ENCODE data around the gene GLT1D1.

GLT1D1 gene

DNA sequence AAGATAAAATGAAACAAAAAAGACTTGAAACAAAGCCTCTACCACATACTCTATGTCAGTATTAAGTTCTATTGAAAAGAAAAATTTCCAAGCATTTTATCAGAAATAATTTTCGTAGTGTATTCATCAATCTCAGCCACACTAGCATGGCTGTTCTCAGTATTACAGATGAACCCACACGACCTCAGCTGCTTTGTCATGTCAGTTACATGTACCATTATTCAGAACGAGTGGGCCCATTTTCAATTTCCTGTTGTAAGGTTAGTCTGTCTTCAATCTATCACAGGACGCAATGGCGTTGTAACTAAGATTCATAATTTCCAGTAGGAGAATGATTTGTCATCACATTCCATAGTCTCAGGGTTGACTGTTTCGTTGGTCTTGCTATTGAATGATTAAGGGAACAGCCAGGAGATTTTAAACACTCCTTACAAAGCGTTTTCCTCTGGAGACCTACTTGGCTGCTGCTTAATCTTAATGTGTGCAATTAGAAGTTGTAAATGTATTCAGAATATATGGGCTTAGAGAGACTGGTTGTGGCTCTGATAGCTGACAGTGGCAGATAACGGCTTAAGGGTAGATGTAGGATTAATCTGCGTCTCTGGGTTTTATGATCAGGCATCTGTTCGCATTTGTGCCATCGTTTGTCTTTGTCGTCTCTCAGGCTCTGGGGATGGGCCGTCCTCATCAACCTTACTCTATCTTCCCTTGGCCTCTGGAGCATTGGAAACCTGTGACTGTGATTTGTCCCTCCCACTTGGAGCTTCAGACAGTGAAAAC lies 65.4 kb downstream of the GLT1D1 start:
- DNase-seq: no peak

DNA sequence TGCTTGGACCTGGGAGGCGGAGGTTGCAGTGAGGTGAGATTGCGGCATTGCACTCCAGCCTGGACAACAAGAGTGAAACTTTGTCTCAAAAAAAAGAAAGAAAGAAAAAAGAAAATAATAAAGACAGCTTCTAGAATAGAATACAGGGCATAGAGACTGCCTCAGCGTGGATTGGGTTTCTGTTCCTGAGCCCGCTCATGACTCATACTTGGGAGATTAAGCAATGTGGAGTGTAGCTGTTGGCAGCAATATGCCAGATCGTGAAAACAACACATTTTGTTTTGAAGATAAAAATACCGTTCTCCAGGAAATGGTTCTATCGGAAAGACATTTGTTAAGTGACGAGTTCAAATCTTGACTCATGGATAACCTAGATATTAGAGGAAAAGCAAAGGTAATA lies 67.2 kb downstream of the GLT1D1 start:
- DNase-seq: peak; percentile 7

DNA sequence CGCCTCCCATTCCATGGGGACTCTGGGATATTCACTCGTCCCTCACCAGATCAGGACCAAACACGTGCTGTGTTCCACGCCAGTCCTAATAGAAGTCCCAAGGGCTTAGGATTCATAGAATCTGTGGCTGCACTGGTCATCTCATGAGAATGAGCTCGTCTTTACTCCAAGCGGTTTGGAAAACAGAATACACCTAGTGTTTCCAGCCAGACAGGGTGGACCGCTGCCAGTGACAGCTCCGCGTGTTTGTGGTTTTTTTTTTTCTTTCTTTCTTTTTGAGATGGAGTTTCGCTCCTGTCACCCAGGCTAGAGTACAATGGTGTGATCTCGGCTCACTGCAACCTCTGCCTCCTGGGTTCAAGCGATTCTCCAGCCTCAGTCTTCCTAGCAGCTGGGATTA lies 75.1 kb downstream of the GLT1D1 start:
- no peak for DNase-seq

DNA sequence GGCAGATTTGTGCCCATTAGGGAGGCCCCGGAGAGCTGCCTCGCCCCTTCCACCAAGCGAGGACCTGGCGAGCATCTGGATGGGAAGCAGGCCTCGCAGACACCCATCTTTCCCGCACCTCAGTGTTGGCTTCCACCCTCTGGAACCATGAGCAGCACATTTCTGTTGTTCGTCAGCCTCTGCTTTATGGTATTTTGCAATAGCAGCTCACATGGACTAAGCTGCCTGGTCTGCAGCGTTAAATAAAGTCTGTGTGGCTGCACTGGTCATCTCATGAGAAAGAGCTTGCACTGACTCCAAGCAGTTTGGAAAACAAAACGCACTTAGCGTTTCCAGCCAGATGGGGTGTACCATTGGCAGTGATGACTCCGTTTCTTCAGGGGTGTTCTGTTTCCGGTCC lies 75.8 kb downstream of the GLT1D1 start:
- DNase-seq: no peak

DNA sequence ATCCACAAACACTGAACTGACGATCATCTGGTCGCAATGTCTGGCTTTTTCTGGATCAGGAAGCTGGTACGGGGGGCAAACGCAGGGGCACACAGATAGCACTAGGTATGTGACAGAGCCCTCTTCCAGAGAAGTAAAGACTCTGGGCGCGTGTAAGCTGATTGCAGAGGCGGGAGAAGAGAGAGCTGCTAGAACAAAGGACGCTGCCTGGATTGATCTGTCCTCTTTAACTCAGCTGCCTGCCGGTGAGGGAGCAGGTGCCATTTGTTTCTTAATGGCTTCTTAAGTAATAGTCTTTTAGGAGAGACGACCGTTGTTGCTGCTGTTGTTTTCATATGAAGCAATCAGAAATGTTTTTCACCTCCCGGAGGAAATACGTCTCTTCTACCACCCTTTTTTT lies 77.3 kb downstream of the GLT1D1 start:
- DNase-seq: no peak

- DNase-seq: no peak
Measured at GRCh38 chr12:128932521-128932920, 79.2 kb downstream of the GLT1D1 start.

DNA sequence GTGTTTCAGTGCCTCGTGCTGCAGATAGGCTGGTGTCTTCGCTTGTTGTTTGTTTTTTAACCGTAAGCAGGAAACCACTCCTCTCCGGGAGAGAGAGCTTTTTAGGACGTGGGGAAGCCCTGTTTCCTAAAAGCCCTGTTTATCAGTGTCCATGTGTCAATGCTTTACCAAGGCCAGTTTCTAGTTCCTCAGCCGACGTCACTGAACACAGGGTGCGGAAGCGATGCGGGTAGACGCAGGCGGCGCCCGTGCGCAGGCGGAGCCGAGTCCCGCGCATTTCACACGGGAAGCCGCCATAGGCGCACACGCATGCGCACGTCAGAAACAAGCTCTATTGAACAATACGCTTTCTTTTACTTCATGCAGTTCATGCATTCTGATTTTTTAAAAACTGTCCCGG lies 79.8 kb downstream of the GLT1D1 start:
- no peak for DNase-seq

DNA sequence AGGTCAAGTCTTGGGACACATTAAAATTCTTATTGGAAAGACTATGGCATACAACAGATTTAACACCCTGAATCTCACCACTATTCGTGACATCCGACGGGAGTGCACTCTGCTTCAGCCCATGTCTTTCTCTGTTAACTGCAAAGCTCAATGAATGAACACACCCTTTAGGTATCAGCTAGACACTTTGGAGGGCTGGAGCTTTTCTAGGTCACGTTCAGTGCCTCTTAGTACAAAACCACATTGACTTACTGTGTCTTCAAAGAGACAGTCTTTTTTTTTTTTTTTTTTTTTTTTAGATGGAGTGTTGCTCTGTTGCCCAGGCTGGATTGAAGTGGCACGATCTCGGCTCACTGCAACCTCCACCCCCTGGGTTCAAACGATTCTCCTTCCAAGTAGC lies 80.6 kb downstream of the GLT1D1 start:
- DNase-seq: no peak

GRCh38 chr12:128938886-128939285 lies 85.6 kb downstream of the GLT1D1 start:
- no peak for DNase-seq

- no peak for DNase-seq
Measured at GRCh38 chr12:128940090-128940888, 87.0 kb downstream of the GLT1D1 start.

- no peak for DNase-seq
Measured at GRCh38 chr12:128940974-128941373, 87.7 kb downstream of the GLT1D1 start.

DNA sequence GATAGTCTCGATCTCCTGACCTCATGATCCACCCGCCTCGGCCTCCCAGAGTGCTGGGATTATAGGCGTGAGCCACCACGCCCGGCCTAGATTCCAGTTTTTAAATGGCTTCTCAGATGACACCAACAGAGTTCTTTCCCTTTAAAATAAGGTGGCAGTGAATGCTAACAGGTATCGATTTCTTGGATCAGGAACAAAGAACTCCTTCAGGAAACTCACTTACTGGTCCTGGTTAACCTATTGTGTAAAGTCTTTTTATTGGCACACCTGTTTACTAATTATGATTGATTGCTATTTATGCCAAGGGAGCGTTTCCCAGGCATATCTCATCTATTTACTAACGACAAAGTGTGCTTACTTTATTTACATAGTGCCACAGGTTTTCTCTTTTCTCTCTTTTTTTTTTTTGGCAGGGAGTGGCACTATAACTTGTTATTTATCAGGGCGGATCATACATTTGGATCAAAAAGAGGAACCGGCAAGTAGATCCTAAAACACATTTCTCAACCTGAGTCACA lies 89.7 kb downstream of the GLT1D1 start:
- DNase-seq: no peak

GRCh38 chr12:128944956-128945355 lies 91.7 kb downstream of the GLT1D1 start:
- no peak for DNase-seq

DNA sequence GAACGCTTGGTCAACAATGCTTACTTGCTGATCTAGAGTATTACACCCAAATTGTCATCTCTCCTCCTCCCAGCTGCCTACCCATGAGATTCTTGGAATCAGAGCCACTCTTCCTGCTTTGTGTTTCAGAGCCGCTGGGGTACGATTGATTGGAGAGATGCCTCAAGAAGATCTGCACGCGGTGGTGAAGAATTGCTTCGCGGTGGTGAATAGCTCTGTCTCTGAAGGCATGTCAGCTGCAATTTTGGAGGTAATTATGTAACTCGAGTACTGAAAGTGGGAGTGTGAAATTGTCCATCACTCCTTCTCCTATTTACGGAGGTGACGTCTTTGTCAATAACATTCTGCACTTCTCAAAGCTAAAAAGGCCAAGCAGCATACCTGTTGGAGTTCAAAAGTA lies 93.9 kb downstream of the GLT1D1 start:
- DNase-seq: no peak

- no peak for DNase-seq
Measured at GRCh38 chr12:128949086-128949485, 95.8 kb downstream of the GLT1D1 start.

- no peak for DNase-seq
Measured at GRCh38 chr12:128951448-128951847, 98.2 kb downstream of the GLT1D1 start.

GRCh38 chr12:128956755-128957154 lies 103.5 kb downstream of the GLT1D1 start:
- no peak for DNase-seq

DNA sequence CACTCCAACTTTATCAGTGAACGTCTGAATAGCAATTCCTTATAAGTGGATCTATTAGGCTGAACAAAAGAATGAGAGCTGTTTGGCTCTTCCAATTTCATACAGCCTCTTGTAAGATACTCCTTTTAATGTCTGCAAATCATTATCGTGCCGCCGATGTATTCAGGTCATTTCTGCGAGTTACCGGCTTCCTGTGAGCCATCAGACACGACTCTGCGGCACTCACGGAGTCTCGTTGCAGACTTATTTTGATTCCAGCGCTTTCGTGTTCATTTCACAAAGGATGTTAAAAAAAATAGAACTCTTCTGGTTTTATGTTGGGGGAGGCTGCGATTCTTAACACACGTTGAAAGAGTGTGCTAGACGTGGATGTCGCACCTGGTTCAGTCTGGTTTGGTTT lies 106.6 kb downstream of the GLT1D1 start:
- DNase-seq: no peak

DNA sequence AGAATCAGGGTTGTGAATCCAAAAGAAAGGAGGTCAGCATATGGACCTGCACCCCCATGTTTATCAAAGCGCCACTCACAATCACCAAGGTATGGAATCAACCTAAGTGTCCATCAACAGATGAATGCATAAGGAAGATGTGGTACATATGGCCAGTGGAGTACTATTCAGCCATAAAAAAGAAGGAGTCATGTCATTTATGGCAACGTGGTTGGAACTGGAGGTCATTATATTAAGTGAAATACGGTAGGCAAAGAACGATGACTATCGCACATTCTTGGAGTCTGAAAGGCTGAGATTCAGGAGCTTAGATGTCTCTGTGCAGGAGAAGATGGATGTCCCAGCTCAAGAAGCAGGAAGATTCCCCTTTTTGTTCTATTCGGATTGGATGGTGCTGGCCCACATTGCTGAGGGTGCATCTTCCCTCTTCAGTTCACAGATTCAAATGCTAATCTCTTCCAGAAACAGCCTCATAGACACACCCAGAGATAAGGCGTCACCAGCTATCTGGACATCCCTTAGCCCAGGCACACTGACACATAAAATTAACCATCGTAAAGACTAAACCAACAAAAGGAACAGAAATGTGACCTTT lies 108.1 kb downstream of the GLT1D1 start:
- DNase-seq: no peak

- no peak for DNase-seq
Measured at GRCh38 chr12:128961957-128962356, 108.7 kb downstream of the GLT1D1 start.

GRCh38 chr12:128966203-128966810 lies 113.0 kb downstream of the GLT1D1 start:
- DNase-seq: no peak

- DNase-seq: no peak
Measured at GRCh38 chr12:128968668-128969067, 115.4 kb downstream of the GLT1D1 start.

- DNase-seq: no peak
Measured at GRCh38 chr12:128969480-128970055, 116.3 kb downstream of the GLT1D1 start.
